ENCODE measurements around the gene CRYGB. TPM values are rescaled to one million over a fixed set of nuclear protein-coding genes. Genes with fewer than 3 reads are reported as not detected.

Gene CRYGB
- total and polyA plus RNA-seq, 2 experiments from 2014 or later = not detected

DNA sequence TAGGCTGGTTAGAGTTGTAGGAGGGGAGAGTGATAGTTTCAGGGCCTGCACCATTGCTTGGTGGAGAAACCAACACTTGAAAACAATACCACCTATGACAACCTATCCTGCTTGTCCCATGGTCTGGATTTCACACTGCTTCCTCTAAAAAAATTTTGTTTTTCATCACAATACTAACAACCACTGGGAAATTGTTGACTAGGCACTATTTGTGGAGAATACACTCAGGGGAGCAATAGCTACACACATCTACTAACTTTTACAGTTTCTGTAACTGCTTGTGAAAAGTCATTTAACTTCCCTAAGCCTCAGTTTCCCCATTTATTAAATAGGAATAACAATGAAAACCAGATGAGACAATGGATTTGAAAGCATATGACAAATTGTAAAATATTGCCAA lies 4.1 kb upstream of the CRYGB start:
- TF ChIP-seq, protein P1, sequence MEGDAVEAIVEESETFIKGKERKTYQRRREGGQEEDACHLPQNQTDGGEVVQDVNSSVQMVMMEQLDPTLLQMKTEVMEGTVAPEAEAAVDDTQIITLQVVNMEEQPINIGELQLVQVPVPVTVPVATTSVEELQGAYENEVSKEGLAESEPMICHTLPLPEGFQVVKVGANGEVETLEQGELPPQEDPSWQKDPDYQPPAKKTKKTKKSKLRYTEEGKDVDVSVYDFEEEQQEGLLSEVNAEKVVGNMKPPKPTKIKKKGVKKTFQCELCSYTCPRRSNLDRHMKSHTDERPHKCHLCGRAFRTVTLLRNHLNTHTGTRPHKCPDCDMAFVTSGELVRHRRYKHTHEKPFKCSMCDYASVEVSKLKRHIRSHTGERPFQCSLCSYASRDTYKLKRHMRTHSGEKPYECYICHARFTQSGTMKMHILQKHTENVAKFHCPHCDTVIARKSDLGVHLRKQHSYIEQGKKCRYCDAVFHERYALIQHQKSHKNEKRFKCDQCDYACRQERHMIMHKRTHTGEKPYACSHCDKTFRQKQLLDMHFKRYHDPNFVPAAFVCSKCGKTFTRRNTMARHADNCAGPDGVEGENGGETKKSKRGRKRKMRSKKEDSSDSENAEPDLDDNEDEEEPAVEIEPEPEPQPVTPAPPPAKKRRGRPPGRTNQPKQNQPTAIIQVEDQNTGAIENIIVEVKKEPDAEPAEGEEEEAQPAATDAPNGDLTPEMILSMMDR (IDR thresholded peaks at IDR 0.05; ENCODE audit: low read depth, low read length) = no peak

DNA sequence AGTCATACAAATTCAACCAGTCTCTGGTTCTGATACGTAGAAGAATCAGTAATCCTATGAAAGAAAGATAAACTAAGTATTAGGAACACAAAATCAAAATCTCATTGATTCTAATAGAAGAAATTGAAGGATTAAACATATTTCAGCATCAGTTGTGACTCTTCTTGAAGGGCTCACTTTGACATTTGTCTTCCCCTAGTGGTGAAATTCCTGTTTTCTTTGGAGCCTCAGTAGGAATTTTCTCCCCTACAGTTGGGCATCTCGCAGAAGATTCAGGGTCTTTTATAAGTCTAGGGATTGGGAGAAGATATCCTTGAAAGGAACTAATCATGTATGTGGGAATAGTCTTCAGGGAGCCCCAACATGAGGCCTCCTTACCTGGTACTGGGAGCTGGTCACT lies 2.8 kb upstream of the CRYGB start:
- Histone ChIP-seq H3K27ac (no peak overlapping the region), H3K4me1 (ENCODE audit: low read depth) (no peaks in the 10 kb centered on the region), H3K4me3 (no peak overlapping the region), H3K9me3 (ENCODE audit: low read depth) (no peaks in the 10 kb centered on the region), H3K36me3 (no peaks in the 10 kb centered on the region), H3K27me3 (no peaks in the 10 kb centered on the region)
- TF ChIP-seq, protein P1 (IDR thresholded peaks at IDR 0.05; ENCODE audit: low read depth, low read length) = peak; percentile 8
- no peak for DNase-seq (ENCODE audit: low read depth in 1 of 2, low spot score in 1 of 2)

More for the DNA sequence above, 4.1 kb upstream of the CRYGB start:
- Histone ChIP-seq H3K36me3 (no peaks in the 10 kb centered on the region), H3K27ac (no peak overlapping the region), H3K27me3 (no peaks in the 10 kb centered on the region), H3K4me1 (ENCODE audit: low read depth) (no peaks in the 10 kb centered on the region), H3K9me3 (ENCODE audit: low read depth) (no peaks in the 10 kb centered on the region), H3K4me3 (no peak overlapping the region)
- no peak for DNase-seq (ENCODE audit: low read depth in 1 of 2, low spot score in 1 of 2)

DNA sequence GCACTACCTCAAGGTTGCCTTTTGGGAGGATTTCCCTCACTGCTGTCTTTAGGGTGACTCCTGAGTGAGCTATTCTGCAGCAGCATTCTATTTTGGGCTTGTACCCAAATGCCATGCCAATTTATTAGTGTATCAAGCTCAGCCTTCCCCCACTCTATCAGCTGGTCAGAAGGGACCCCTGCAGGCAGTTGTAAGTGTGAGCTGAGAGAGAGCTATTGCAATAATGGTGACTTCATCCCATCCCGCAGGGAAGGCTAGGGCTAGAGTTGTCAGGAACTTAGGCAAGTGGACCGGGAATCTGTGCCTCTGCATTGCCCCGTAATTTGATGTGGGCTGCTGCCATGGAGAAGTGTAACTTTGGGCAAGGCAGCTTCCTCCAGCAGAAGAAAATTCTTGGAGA lies 1.8 kb upstream of the CRYGB start:
- Histone ChIP-seq H3K4me1 (ENCODE audit: low read depth) (no peaks in the 10 kb centered on the region), H3K4me3 (no peak overlapping the region), H3K9me3 (ENCODE audit: low read depth) (no peaks in the 10 kb centered on the region), H3K27ac (no peak overlapping the region), H3K27me3 (no peaks in the 10 kb centered on the region), H3K36me3 (no peaks in the 10 kb centered on the region)
- no peak for DNase-seq (ENCODE audit: low read depth in 1 of 2, low spot score in 1 of 2)
- TF ChIP-seq, protein P1 (IDR thresholded peaks at IDR 0.05; ENCODE audit: low read depth, low read length) = no peak

DNA sequence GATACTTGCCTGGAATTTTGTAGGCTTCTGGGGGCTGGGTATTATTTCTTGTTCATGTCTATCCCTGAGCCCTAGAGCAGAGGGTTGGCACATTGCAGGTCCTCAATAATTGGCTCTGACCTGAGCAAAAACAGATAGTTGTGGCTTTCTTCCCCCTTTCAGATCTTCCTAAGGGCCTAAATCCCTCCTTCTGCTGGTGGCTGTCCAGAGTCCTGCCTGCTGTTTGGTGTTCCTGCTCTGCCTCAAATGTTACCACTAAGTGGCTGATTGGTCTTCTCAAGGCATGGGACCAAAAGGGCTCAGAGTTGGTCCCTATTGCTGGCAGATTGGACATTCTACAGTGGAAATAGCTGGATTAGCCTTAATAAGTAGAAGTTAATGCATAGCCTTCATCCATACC lies 1.1 kb upstream of the CRYGB start:
- Histone ChIP-seq H3K4me1 (ENCODE audit: low read depth) (no peaks in the 10 kb centered on the region), H3K27me3 (no peaks in the 10 kb centered on the region), H3K4me3 (no peak overlapping the region), H3K36me3 (no peaks in the 10 kb centered on the region), H3K9me3 (ENCODE audit: low read depth) (no peaks in the 10 kb centered on the region), H3K27ac (no peak overlapping the region)
- no peak for DNase-seq (ENCODE audit: low read depth in 1 of 2, low spot score in 1 of 2)
- TF ChIP-seq, protein P1 (IDR thresholded peaks at IDR 0.05; ENCODE audit: low read depth, low read length) = no peak

DNA sequence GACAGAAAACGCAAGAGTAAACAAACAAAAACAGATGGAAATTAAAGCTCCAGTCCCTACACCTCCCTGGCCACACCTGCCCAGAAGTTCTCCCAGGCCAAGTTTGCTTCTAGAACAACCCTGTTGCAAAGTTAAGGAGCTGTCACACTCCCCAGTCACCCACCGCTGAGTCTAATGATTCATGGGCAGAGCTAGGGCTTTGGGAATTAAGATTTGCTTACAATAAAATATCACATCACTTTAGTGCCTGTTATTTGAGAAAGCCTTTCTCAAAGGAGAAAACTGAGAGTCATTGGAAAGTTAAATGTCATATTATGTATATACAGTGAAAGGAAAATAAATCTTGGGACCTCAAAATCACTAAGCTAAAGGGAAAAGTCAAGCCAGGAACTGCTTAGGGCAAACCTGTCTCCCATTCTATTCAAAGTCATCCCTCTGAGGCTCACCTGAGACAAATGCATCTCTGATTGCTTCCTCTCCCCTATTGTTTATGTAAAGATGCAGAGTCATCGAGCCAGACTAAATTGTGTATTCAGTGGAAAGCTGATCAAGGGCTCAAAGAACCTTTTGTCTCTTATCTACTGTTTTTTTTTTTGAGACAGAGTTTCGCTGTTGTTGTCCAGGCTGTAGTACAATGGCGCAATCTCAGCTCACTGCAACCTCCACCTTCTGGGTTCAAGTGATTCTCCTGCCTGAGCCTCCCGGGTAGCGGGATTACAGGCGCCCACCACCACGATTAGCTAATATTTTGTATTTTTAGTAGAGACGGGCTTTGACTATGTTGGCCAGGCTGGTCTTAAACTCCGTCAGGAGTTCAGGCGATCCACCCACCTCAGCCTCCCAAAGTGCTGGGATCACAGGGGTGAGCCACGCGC lies 2.8 kb downstream of the CRYGB start:
- Histone ChIP-seq H3K36me3 (no peaks in the 10 kb centered on the region), H3K4me1 (ENCODE audit: low read depth) (no peaks in the 10 kb centered on the region), H3K9me3 (ENCODE audit: low read depth) (no peaks in the 10 kb centered on the region), H3K27ac (no peak overlapping the region), H3K27me3 (no peaks in the 10 kb centered on the region), H3K4me3 (no peak overlapping the region)
- TF ChIP-seq, protein P1 (IDR thresholded peaks at IDR 0.05; ENCODE audit: low read depth, low read length) = no peak
- DNase-seq (ENCODE audit: low read depth in 1 of 2, low spot score in 1 of 2) = no peak
